Thoracic aorta (tissue), 2 donors: Measurements from ENCODE around the gene ITGA5. TPM values are rescaled to one million over a fixed set of nuclear protein-coding genes. Genes with fewer than 3 reads are reported as not detected.

Experiments used
- ATAC-seq: fragments of 150-250 bp; one replicate; pipeline ENCODE4 v1.8.0; 2017; ENCODE audit warnings: low read depth; ENCODE audit not compliant: insufficient number of reproducible peaks, low FRiP score
- DNase-seq: peaks from one replicate; pipeline ENCODE4 v3.0.0-alpha.2; 2020; ENCODE audit warnings: low spot score
- H3K27ac ChIP-seq, 2 donors: fragments of 200-600 bp; sonication (generic); 1 replicate in 1 of 2; 2 replicates in 1 of 2; pipeline ENCODE4 v1.5.1; 2016; ENCODE audit warnings: mild to moderate bottlenecking in 2 of 2, moderate library complexity in 2 of 2
- H3K27me3 ChIP-seq: fragments of 200-600 bp; sonication (generic); replicated peaks from 2 replicates; pipeline ENCODE4 v1.6.0; 2016; ENCODE audit warnings: mild to moderate bottlenecking; ENCODE audit not compliant: insufficient read depth
- H3K36me3 ChIP-seq: fragments of 200-600 bp; sonication (generic); one replicate; pipeline ENCODE4 v1.5.1; 2016
- H3K4me1 ChIP-seq, 2 donors: fragments of 200-600 bp; sonication (generic); 1 replicate in 1 of 2; 2 replicates in 1 of 2; pipeline versions ENCODE4 v1.5.1 to v1.6.0; 2016; ENCODE audit warnings: low read depth in 2 of 2, mild to moderate bottlenecking in 1 of 2; ENCODE audit not compliant: control insufficient read depth in 1 of 2
- H3K4me3 ChIP-seq: fragments of 200-600 bp; sonication (generic); 2 replicates; pipeline ENCODE4 v1.5.1; 2016; ENCODE audit warnings: mild to moderate bottlenecking
- H3K9me3 ChIP-seq: fragments of 200-600 bp; sonication (generic); 2 replicates; pipeline ENCODE4 v1.5.1; 2016
- total RNA-seq, 2 donors: library from RNA; depleted of rRNA; stranded (reverse); fragments of >200 nt; gene quantifications; one replicate each; pipeline versions ENCODE4 v1.1.0 to v1.2.3, GENCODE V29; 2016
- TF ChIP-seq, protein P1 (sequence below): fragments of 200-600 bp; sonication (generic); IDR thresholded peaks from one replicate; pipeline ENCODE4 v1.5.1; 2019; ENCODE audit warnings: antibody characterized with exemption

The ITGA5 gene
- total RNA-seq, 2 donors from 2014 or later: 752 to 847 TPM

GRCh38 chr12:54412348-54412747, 6.7 kb downstream of the ITGA5 start:
- DNase-seq (no peak), ATAC-seq (no peak)
- TF ChIP-seq, protein P1, sequence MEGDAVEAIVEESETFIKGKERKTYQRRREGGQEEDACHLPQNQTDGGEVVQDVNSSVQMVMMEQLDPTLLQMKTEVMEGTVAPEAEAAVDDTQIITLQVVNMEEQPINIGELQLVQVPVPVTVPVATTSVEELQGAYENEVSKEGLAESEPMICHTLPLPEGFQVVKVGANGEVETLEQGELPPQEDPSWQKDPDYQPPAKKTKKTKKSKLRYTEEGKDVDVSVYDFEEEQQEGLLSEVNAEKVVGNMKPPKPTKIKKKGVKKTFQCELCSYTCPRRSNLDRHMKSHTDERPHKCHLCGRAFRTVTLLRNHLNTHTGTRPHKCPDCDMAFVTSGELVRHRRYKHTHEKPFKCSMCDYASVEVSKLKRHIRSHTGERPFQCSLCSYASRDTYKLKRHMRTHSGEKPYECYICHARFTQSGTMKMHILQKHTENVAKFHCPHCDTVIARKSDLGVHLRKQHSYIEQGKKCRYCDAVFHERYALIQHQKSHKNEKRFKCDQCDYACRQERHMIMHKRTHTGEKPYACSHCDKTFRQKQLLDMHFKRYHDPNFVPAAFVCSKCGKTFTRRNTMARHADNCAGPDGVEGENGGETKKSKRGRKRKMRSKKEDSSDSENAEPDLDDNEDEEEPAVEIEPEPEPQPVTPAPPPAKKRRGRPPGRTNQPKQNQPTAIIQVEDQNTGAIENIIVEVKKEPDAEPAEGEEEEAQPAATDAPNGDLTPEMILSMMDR: no peak
- Histone ChIP-seq H3K27me3 (no peaks in the 10 kb centered on the region), H3K4me3 (peak overlapping the region; percentile 100), H3K4me1 (peaks cover 52 to 72% of the 10 kb centered on the region in 2 donors), H3K9me3 (no peaks in the 10 kb centered on the region), H3K27ac (peak overlapping the region; percentile 29 to 73), H3K36me3 (peaks cover 66% of the 10 kb centered on the region)

DNA sequence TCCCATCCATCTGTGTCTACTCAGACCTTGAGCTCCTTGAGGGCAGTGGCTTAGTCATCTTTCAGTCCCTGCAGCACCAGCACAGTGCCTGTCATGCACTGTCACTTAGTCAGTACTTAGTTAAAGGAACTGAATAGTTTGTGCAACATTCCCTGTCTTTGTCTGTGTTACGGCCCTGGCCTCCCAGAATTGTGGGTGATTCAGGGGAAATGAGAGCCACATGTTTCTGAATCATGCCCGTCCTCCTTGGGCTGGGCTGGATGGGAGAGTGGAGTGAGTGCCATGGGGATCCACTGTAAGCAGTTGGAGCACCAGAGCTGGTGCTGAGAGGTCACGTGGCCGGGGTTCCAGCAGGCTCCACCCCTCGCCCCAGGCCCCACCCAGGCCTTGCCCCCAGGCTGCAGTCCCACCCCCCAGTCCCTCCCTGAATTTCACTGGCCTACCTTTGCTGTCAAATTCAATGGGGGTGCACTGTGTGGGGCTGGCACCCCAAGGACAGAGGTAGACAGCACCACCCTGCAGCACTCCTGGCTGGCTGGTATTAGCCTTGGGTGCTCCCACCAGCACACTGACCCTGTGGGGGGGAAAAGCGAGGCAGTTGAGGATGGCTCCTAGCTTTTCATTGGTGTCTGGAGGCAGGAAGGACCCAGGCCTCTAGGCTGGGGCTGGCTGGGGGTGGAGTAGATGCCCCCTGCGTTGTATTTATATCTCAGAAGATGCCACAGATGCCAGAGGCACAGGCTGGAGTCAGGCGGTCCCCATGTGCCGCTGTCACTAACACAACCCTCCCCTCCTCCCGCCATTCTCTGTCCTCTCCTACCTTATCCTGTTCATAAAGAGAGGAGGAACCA, 7.5 kb downstream of the ITGA5 start:
- peak overlapping the region; percentile 29 to 73 for H3K27ac ChIP-seq
- H3K27me3 ChIP-seq: no peaks in the 10 kb centered on the region
- ATAC-seq: peak; percentile 48
- TF ChIP-seq, protein P1: no peak
- H3K4me1 ChIP-seq: peaks cover 52 to 68% of the 10 kb centered on the region in 2 donors
- no peaks in the 10 kb centered on the region for H3K9me3 ChIP-seq
- DNase-seq: no peak
- H3K4me3 ChIP-seq: peak overlapping the region; percentile 100
- peaks cover 73% of the 10 kb centered on the region for H3K36me3 ChIP-seq

DNA sequence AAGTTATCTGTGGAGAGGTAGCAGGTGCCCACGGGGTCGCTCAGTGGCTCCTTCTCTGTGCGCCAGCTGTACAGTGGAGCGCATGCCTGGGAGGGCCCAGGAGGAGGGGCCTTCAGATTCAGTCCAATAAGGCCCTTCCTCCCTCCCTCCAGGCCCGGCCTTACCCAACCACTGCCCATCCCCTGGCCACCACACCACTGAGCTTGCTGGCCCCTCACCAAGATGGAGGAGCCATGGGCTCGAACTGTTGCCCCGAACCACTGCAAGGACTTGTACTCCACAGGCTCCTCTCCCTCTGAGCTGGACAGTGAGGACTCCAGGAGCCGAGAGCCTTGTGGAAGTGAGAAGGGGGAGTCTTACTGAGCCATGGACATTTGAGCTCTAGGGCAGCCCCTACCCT, 9.8 kb downstream of the ITGA5 start:
- Histone ChIP-seq H3K27ac (no peak overlapping the region), H3K27me3 (no peaks in the 10 kb centered on the region), H3K4me1 (peaks cover 33 to 44% of the 10 kb centered on the region in 2 donors), H3K36me3 (peaks cover 97% of the 10 kb centered on the region), H3K4me3 (no peak overlapping the region), H3K9me3 (no peaks in the 10 kb centered on the region)
- ATAC-seq (no peak), DNase-seq (no peak)
- TF ChIP-seq, protein P1: no peak

DNA sequence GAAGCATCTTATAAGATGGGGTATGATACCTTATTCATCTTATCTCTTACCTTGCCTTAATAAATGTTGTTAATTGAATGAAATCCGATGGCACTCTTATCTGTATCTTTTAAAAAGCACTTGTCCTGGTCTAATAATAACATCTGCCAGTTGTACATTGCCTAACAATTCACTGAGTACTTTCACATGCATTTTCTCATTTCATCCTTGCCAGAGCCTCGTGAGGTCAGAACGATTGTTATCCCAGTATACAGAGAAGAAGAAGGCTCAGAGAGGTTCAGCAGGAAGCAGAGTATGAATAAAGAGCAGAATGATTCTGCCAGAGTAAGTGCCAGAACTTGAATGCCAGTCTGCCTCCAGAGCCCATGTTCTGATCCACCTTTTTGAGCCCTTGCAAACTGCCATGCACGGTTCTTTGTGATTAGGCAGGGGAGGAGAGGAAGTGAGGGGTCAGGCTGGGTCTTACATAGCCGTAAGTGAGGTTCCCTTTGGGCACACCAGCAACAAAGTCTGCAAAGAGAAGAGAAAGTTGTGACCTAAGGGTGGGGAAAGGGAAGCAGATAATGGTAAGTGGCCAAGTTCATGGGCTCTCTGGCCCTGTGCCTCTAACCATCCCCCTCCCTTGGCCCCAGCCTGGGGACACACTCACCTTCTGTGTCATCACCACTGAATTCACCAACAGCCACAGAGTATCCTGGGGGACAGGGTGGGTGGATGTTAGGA, 11.7 kb downstream of the ITGA5 start:
- ATAC-seq (no peak), DNase-seq (no peak)
- TF ChIP-seq, protein P1: no peak
- H3K4me1 ChIP-seq: peaks cover 13 to 25% of the 10 kb centered on the region in 2 donors
- H3K27ac ChIP-seq: no peak overlapping the region
- no peak overlapping the region for H3K4me3 ChIP-seq
- H3K36me3 ChIP-seq: peaks cover 100% of the 10 kb centered on the region
- H3K9me3 ChIP-seq: no peaks in the 10 kb centered on the region
- no peaks in the 10 kb centered on the region for H3K27me3 ChIP-seq

GRCh38 chr12:54405573-54405972, 13.5 kb downstream of the ITGA5 start:
- no peak for ATAC-seq
- peaks cover 0 to 7% of the 10 kb centered on the region in 2 donors for H3K4me1 ChIP-seq
- DNase-seq: no peak
- H3K36me3 ChIP-seq: peaks cover 100% of the 10 kb centered on the region
- TF ChIP-seq, protein P1: no peak
- H3K27ac ChIP-seq: peak overlapping the region in 1 of 2 donors; percentile 26
- no peaks in the 10 kb centered on the region for H3K9me3 ChIP-seq
- H3K4me3 ChIP-seq: no peak overlapping the region
- no peaks in the 10 kb centered on the region for H3K27me3 ChIP-seq
